NCI-H345 treated with DMSO at 0.1 percent for 48 hours (cell line): ENCODE data around the gene AXL.

Source experiments
- DNase-seq: peaks from one replicate; lab custom pipeline; 2025; ENCODE audit not compliant: unreplicated experiment; lab: John Stamatoyannopoulos, UW

Gene AXL

DNA sequence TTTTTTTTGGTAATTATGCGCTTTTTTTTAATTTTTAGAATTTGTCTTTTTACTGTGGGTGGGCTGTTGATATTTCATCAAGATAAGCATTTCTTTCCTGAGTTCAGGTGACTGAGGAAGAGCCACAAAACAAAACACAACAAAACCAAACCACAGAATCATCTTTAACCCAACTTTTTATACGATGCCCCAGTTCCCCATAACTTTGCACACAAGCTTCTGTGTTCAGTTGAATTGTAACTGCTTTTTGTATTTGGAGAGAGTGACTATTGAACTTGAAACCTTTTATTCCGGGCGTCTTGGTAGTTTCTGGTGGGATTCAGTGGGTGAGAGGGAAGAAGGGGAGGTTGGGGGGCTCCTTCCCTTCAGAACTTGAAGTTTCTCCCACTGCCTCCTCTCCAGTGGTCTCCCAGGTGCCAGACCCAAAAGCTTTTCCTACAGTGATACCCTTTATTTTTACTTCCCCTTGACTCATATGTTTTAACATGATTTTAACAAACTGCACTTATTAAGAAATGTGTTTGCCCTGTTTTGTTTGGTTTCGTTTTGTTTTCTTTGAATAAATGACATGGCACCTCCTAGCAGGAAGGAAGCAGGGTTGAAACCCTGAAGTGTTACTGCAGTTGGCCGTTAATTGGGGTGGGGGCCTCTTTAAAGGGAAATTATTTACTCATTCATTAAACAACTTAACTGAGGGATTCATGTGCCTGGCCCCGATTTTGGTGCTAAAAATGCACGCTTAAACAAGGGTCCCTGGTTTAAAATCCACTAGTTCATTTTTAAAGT lies 88.3 kb downstream of the AXL start:
- DNase-seq: no peak

DNA sequence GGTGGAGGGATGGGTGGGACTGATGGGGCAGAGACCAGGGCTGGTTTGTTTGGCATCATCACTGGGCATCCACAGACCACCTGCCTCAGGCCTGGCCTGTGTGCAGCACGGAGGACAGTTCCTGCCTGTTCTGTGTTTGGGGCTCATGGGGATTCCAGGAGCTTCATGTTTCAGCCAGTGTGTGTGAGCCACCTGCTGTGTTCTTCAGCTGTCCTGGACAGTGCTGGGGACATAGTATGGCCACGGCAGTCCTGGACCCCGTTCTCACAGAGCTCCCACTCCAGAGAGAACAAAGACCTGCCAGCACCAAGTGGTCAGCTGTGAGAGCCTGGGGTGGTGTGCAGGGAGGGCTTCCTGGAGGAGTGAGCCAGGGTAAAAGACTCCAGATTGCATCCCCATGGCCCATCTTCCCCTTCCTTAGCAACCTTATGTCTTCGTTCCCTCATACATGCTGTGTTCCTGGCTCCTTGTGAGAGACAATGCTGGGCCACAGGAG lies 89.0 kb downstream of the AXL start:
- no peak for DNase-seq

DNA sequence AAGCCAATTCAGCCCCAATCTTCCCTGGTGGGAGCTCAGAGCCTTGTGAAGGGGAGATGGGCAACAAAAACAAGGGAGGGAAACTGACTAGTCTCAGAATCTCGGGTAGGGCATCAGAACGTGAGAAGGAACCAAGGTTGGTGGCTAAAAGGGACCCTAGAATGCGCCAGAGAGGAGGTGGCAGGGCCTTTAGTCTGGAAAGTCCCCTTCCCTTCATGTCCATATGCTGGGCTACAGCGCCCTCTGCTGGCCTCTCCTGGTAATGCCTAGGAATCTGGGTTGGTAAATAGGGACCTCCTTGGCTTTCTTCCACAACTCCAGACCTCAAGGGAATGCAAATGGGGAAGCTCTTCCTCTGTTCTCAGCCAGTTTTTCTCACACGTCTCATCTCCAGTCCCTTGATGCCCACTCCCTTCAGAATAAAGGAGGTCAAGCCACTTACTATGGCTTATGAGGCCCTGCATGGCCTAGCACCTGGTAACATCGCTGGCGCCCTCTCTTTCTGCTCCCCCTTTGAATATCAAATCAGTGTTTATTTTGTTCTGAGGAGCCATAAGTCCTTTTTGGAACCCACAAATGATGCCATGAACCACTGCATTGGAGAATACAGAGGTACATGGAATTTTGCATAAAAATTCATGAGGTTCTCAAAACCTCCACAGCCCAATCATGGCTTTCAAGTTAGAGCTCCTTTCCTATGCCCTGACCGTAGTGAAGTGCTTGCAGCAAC lies 89.6 kb downstream of the AXL start:
- peak; percentile 15 for DNase-seq

DNA sequence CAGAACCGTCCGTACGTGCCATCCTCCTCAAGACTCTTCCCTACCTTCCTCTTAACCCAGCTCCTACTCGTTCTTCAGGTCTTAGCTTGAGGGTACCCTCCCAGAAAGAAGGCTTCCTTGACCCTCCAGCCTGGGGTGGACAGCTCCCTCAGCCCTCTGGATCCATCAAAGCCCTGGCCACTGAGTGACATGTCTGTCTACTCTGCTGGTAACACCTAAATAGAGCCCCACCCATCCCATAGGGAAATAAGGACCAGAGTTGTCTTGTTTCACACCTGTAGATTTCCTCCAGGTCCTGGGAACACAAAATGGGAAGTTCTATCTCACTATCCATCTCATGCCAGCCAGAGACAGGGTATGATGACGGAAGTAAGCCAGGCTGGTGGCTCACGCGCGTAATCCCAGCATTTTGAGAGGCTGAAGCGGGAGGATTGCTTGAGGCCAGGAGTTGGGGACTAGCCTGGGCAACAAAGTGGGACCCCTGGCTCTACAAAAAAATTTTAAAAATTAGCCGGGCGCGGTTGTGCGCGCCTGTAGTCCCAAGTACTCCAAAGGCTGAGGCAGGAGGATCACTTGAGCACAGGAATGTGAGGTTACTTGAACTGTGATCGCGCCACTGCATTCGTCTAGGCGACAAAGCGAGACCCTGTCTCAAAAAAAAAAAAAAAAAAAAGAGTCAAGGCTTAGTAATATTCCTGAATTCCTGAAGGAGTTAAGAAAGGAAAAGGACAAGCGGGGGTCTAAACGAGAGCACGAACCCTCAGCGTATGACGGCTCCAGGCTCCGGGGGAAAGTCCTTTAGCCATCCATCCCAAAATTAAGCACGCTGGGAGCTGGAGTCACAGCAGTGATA lies 90.4 kb downstream of the AXL start:
- DNase-seq: no peak

DNA sequence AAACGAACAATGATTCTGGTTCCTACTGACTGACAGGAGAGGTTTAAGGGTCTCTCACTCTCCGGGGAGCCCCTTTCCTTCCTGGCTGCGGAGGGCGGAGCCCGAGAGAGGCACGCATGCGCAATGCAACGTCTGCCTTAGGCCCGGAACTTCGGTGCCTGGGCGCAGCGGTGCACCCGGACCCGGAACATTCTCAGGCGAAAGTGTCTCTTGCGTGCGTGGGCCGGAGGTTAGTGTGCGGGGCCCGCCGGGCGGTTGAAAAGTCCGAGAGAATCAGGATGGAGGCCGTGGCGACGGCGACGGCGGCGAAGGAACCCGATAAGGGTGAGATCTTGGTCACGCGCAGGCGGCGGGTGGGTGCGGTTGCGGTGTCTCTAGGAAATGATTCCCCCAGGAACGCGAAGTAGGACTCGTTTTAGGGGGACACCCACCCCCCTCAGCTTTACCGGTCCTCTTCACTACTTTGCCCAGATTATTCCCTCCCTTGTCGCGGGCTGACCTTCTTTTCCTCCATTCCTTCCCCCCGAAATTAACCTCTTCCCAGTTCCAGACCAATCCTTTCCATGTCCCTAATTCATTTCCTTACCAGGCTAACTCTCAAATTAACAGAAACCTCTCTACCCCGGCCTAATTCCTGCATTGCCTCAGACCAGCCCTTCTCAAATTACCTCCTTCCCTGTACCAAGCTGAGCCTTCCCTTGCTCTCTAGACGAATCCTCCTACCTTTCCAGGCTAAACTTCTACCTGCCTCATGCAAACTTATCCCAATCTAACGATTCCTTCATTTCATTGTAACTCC lies 91.2 kb downstream of the AXL start, which contains the start of gene CCDC97:
CCDC97 (plus strand) TSS at position 140 of the 799 bp plus-strand sequence; CDS start at position 279, 139 bp downstream.
- DNase-seq: peak; percentile 67

DNA sequence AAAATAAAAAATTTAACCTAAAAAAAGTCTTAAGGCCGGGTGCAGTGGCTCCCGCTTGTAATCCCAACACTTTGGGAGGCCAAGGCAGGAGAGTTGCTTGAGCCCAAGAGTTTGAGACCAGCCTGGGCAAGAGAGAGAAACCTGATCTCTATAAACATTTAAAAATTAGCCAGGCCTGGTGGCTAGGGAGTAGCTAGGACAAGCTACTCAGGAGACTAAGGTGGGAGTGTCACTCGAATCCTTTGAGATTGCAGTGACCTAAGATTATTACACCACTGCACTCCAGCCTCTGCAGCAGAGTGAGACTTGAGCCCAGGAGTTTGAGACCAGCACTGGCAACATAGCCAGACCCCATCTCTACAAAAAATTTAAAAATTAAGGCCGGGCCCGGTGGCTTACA lies 92.0 kb downstream of the AXL start:
- DNase-seq: no peak
